H1 (cell line): Measurements from ENCODE around the gene SPAG16. TPM values are rescaled to one million over a fixed set of nuclear protein-coding genes. Genes with fewer than 3 reads are reported as not detected.

ENCODE experiments used
- CHD7 ChIP-seq: fragments of 300-600 bp; sonication (generic); IDR thresholded peaks from 2 replicates; pipeline ENCODE4 v1.7.1; 2012; ENCODE audit warnings: low read length, moderate library complexity, mild to moderate bottlenecking, inconsistent platforms; ENCODE audit not compliant: insufficient replicate concordance
- KDM5A ChIP-seq: fragments of 200-600 bp; IDR thresholded peaks from 2 replicates; pipeline ENCODE4 v1.7.1; 2012; ENCODE audit warnings: mild to moderate bottlenecking, low read length, inconsistent platforms, mixed read lengths
- SAP30 ChIP-seq: fragments of 300-600 bp; sonication (generic); IDR thresholded peaks from 2 replicates; pipeline ENCODE4 v1.7.1; 2012; ENCODE audit warnings: low read length, moderate library complexity, mild to moderate bottlenecking, inconsistent platforms; ENCODE audit not compliant: insufficient read depth, insufficient replicate concordance
- SIRT6 ChIP-seq: IDR thresholded peaks from one replicate; pipeline ENCODE4 v1.7.1; 2012; ENCODE audit warnings: low read length, inconsistent platforms
- polyA plus RNA-seq, 7 experiments: library from polyadenylated mRNA; depleted of rRNA in 3 of 7; stranded (reverse) in 5 of 7; unstranded in 2 of 7; fragments of >200 nt in 5 of 7; fragments of 200-250 nt in 2 of 7; gene quantifications; 1 replicate in 5 of 7; 2 replicates in 1 of 7; 4 replicates in 1 of 7; pipeline versions ENCODE4 v1.2.1 to v1.2.3, GENCODE V29; 2011 to 2013; ENCODE audit warnings: missing spikeins in 2 of 7, mixed read lengths in 2 of 7
- total RNA-seq: library from RNA; stranded (reverse); fragmentation: NEBNext Ultra II Directional; extraction: Animal tissue kit (Norgen Biotek cat#: 25700); gene quantifications from 2 replicates; pipeline ENCODE4 v1.2.1, GENCODE V29; 2021

The SPAG16 gene
- total and polyA plus RNA-seq, 2 of the 8 experiments (the other 6 are each of a cell fraction or from before 2014, with no cell fraction given): 6.0 to 14.9 TPM

DNA sequence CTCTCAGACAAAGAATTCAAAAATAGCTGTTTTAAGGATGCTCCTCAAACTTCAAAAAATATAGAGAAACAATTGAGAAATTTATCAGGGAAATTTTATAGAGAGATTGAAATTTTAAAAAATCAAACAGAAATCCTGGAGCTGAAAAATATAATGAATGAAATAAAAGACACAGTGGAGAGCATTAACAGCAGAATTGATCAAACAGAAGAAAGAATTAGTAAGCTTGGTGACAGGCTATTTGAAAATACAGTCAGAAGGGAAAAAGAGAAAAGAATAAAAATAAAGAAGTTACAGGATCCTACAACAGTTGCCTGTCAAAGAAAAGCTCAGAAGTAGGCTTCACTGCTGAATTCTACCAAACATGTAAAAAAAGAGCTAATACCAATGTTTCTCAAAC lies 832.8 kb downstream of the SPAG16 start (continued):
- no peak for TF ChIP-seq SIRT6
- TF ChIP-seq CHD7: no peak
- no peak for TF ChIP-seq SAP30
- no peak for TF ChIP-seq KDM5A
- TF ChIP-seq, all 59 proteins: peak for 0
